Transverse colon (tissue), 4 donors: ENCODE results near the gene GAD2. TPM values are rescaled to one million over a fixed set of nuclear protein-coding genes. Genes with fewer than 3 reads are reported as not detected.

Source experiments
- DNase-seq: peaks from one replicate; pipeline ENCODE4 v3.0.0-alpha.2; 2019
- H3K27ac ChIP-seq, 4 donors: fragments of 200-600 bp; sonication (generic); 2 replicates each; pipeline ENCODE4 v1.5.1; 2016 to 2018; ENCODE audit warnings: inconsistent platforms in 4 of 4
- H3K27me3 ChIP-seq: fragments of 200-600 bp; sonication (generic); 2 replicates; pipeline ENCODE4 v1.5.1; 2017; ENCODE audit warnings: inconsistent platforms
- H3K36me3 ChIP-seq, 4 donors: fragments of 200-600 bp; sonication (generic); 2 replicates each; pipeline ENCODE4 v1.5.1; 2017 to 2019; ENCODE audit warnings: inconsistent platforms in 4 of 4
- H3K4me1 ChIP-seq, 4 donors: fragments of 200-600 bp; sonication (generic); 2 replicates each; pipeline ENCODE4 v1.5.1; 2017 to 2020; ENCODE audit warnings: inconsistent platforms in 4 of 4
- H3K4me3 ChIP-seq, 4 donors: fragments of 200-600 bp; sonication (generic); 1 replicate in 1 of 4; 2 replicates in 3 of 4; pipeline versions ENCODE4 v1.5.1 to v1.6.1; 2017 to 2019; ENCODE audit warnings: inconsistent platforms in 4 of 4
- H3K9me3 ChIP-seq, 2 donors: fragments of 200-600 bp; sonication (generic); 2 replicates each; pipeline ENCODE4 v1.5.1; 2017 to 2019; ENCODE audit warnings: inconsistent platforms in 2 of 2
- EP300 ChIP-seq: sonication (generic); formaldehyde crosslinking; IDR thresholded peaks from one replicate; pipeline ENCODE4 v1.6.1; 2017; ENCODE audit warnings: antibody characterized with exemption, low read depth
- POLR2A ChIP-seq: fragments of 450-650 bp; IDR thresholded peaks from one replicate; pipeline ENCODE4 v1.6.1; 2016; ENCODE audit warnings: antibody characterized with exemption, mild to moderate bottlenecking, moderate library complexity
- POLR2AphosphoS5 ChIP-seq, 3 donors: sonication (generic); formaldehyde crosslinking; IDR thresholded peaks; one replicate each; pipeline ENCODE4 v1.6.1; 2016; ENCODE audit warnings: antibody characterized with exemption in 3 of 3
- WGBS, 2 donors: methylation state at CpG; one replicate each; pipeline ENCODE4 v1.1.5; 2018; ENCODE audit warnings: low coverage in 1 of 2; 5-methylcytosine and 5-hydroxymethylcytosine counted together
- in situ Hi-C, 4 donors: fragments of 200-750 bp; cut with MboI; loops; one replicate each; pipeline versions ENCODE4 v1.15.0 to v1.15.1; 2017; ENCODE audit warnings: low sequenced_read_pairs in 3 of 4, low pct_ligation_motif_present in 1 of 4, low pct_unique_long_range_greater_than_20kb in 1 of 4
- intact Hi-C: fragments of 100-400 bp; cut with DNase I; formaldehyde crosslinking; loops from one replicate; pipeline ENCODE4 v1.15.1; 2023; ENCODE audit warnings: low total_unique reads
- total RNA-seq, 4 donors: library from RNA; depleted of rRNA; stranded (reverse); fragments of >200 nt; gene quantifications; one replicate each; pipeline ENCODE4 v1.1.0, GENCODE V29; 2016
- TF ChIP-seq, protein P1 (sequence below), 5 experiments: fragments of 200-600 bp in 3 of 5; fragments of 450-650 bp in 2 of 5; sonication (generic) in 3 of 5; IDR thresholded peaks; 1 replicate in 2 of 5; 2 replicates in 3 of 5; pipeline ENCODE4 v1.5.1; 2016 to 2017; ENCODE audit warnings: antibody characterized with exemption in 5 of 5, inconsistent platforms in 3 of 5, mild to moderate bottlenecking in 2 of 5, moderate library complexity in 1 of 5

GAD2 gene
- total RNA-seq, 4 donors from 2014 or later = not detected

- intact Hi-C loops = no loop called here
- Histone ChIP-seq H3K9me3 (no peaks in the 10 kb centered on the region), H3K27ac (no peak overlapping the region), H3K4me3 (no peak overlapping the region), H3K36me3 (no peaks in the 10 kb centered on the region), H3K27me3 (no peaks in the 10 kb centered on the region), H3K4me1 (no peaks in the 10 kb centered on the region)
- in situ Hi-C loops = no loop called here
- TF ChIP-seq POLR2A (no peak), POLR2AphosphoS5 (IDR thresholded peaks at IDR 0.05) (no peak), EP300 (no peak)
- TF ChIP-seq, protein P1, sequence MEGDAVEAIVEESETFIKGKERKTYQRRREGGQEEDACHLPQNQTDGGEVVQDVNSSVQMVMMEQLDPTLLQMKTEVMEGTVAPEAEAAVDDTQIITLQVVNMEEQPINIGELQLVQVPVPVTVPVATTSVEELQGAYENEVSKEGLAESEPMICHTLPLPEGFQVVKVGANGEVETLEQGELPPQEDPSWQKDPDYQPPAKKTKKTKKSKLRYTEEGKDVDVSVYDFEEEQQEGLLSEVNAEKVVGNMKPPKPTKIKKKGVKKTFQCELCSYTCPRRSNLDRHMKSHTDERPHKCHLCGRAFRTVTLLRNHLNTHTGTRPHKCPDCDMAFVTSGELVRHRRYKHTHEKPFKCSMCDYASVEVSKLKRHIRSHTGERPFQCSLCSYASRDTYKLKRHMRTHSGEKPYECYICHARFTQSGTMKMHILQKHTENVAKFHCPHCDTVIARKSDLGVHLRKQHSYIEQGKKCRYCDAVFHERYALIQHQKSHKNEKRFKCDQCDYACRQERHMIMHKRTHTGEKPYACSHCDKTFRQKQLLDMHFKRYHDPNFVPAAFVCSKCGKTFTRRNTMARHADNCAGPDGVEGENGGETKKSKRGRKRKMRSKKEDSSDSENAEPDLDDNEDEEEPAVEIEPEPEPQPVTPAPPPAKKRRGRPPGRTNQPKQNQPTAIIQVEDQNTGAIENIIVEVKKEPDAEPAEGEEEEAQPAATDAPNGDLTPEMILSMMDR (IDR thresholded peaks at IDR 0.05) = no peak
- DNase-seq = no peak
- 62 to 68% methylated on average over 13 of the region's 13 CpGs for WGBS, 2 donors
Observed at GRCh38 chr10:26291721-26292480, 75.3 kb downstream of the GAD2 start.

DNA sequence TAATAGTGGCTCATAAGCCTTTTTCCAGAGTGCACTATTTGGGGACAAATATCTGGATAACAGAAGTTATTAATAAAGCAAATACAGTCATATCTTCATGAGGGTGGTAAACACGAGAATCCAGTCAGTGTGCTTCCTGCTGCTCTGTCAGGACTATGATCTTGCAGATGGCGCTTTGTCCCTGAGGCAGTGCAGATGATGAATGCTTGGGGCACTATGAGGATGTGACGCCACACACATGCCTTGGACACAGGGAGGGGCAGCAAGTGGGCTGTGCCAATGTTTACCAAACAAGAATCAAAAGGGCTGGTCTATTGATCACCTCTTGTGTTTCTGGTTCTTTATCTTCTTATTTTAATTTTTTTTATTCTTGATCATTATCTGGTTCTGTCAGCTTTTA, 79.8 kb downstream of the GAD2 start:
- Histone ChIP-seq H3K27me3 (no peaks in the 10 kb centered on the region), H3K4me3 (no peak overlapping the region), H3K27ac (no peak overlapping the region), H3K9me3 (no peaks in the 10 kb centered on the region), H3K36me3 (no peaks in the 10 kb centered on the region), H3K4me1 (no peaks in the 10 kb centered on the region)
- 33 to 69% methylated on average over 1 to 3 of the region's 3 CpGs for WGBS, 2 donors
- no peak for DNase-seq
- intact Hi-C loops = no loop called here
- TF ChIP-seq, protein P1 (IDR thresholded peaks at IDR 0.05) = no peak
- no peak for TF ChIP-seq POLR2AphosphoS5 (IDR thresholded peaks at IDR 0.05)
- TF ChIP-seq POLR2A = no peak
- no peak for TF ChIP-seq EP300
- in situ Hi-C loops = no loop called here

DNA sequence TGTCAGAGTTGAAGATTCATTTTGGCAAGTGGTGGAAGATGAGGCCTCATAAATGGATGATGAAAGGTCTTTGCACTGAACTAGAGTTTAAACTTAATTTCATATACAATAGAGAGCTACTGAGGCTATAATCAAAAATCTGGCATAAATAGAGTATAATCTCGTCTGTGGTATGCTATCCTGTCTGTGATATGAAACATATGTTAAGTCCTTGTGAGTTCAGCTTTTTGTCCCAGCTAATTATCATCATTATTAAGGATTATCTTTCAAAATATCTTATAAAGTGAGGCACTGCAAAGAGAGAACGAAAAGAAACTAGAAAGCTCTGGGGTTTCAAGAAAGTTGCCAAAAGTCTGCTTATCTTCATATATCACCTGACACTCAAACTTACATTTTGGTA, 83.4 kb downstream of the GAD2 start:
- no peak for DNase-seq
- H3K4me1 ChIP-seq = no peaks in the 10 kb centered on the region
- no peak for TF ChIP-seq POLR2A
- TF ChIP-seq, protein P1 (IDR thresholded peaks at IDR 0.05) = no peak
- H3K27me3 ChIP-seq = no peaks in the 10 kb centered on the region
- H3K27ac ChIP-seq = no peak overlapping the region
- no peaks in the 10 kb centered on the region for H3K9me3 ChIP-seq
- no peak overlapping the region for H3K4me3 ChIP-seq
- in situ Hi-C loops = no loop called here
- 26 to 44% methylated on average over 2 of the region's 2 CpGs for WGBS, 2 donors
- intact Hi-C loops = no loop called here
- H3K36me3 ChIP-seq = no peaks in the 10 kb centered on the region

DNA sequence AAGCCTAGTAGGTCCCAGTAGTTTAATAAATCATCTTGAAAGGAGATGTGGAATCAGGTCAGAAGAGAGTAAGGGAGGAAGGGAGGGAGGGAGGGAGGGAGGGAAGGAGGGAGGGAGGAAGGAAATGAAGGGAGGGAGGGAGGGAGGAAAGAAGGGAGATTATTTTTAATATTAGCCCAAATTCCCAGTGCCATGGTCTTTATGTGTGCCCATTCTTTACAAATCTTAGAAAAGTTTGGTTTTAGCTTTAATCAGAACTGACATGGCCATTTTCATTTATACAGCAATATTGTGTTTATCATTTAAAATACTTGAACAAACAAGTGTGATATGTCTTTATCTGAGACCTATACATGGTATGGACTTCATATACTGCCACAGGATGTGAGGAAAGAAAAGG, 86.8 kb downstream of the GAD2 start:
- Histone ChIP-seq H3K9me3 (no peaks in the 10 kb centered on the region), H3K4me1 (no peaks in the 10 kb centered on the region), H3K4me3 (no peak overlapping the region), H3K27me3 (no peaks in the 10 kb centered on the region), H3K27ac (no peak overlapping the region), H3K36me3 (no peaks in the 10 kb centered on the region)
- intact Hi-C loops = no loop called here
- in situ Hi-C loops = no loop called here
- DNase-seq = no peak
- no peak for TF ChIP-seq EP300
- TF ChIP-seq, protein P1 (IDR thresholded peaks at IDR 0.05) = no peak
- TF ChIP-seq POLR2AphosphoS5 (IDR thresholded peaks at IDR 0.05) = no peak
- no peak for TF ChIP-seq POLR2A
